Karpas-422 (cell line): ENCODE data around the gene HSP90AB1. TPM values are rescaled to one million over a fixed set of nuclear protein-coding genes. Genes with fewer than 3 reads are reported as not detected.
"Not testable (repeated sequence)": the region's sequence is repeated elsewhere in the genome, so short reads cannot be mapped to it uniquely, and the experiment has no call there.

ENCODE experiments used
- DNase-seq: peaks from one replicate; pipeline ENCODE4 v3.0.0-alpha.2; 2015
- H2AFZ ChIP-seq: fragments of 200-600 bp; sonication (generic); 2 replicates; pipeline ENCODE4 v1.6.1; 2014; ENCODE audit warnings: antibody characterized with exemption, low read length, mixed read lengths
- H3K27ac ChIP-seq: fragments of 200-600 bp; sonication (generic); 2 replicates; pipeline ENCODE4 v1.5.1; 2014; ENCODE audit warnings: mild to moderate bottlenecking, low read length, moderate library complexity
- H3K27me3 ChIP-seq: fragments of 200-600 bp; sonication (generic); 2 replicates; pipeline ENCODE4 v1.6.1; 2014; ENCODE audit warnings: low read length, mixed read lengths
- H3K36me3 ChIP-seq: fragments of 200-600 bp; sonication (generic); 2 replicates; pipeline ENCODE4 v1.6.1; 2014; ENCODE audit warnings: low read length, mixed read lengths; ENCODE audit not compliant: insufficient read depth
- H3K4me1 ChIP-seq: fragments of 200-600 bp; sonication (generic); 2 replicates; pipeline ENCODE4 v1.6.1; 2014; ENCODE audit warnings: mild to moderate bottlenecking, low read length, mixed read lengths
- H3K4me2 ChIP-seq: fragments of 200-600 bp; sonication (generic); 2 replicates; pipeline ENCODE4 v1.6.1; 2014; ENCODE audit warnings: low read length, low read depth, mild to moderate bottlenecking; ENCODE audit not compliant: poor library complexity, severe bottlenecking
- H3K4me3 ChIP-seq: fragments of 200-600 bp; sonication (generic); 2 replicates; pipeline ENCODE4 v1.5.1; 2014; ENCODE audit warnings: mild to moderate bottlenecking, antibody characterized with exemption, low read length, mixed read lengths
- H3K79me2 ChIP-seq: fragments of 200-600 bp; sonication (generic); 2 replicates; pipeline ENCODE4 v1.6.1; 2014; ENCODE audit warnings: mild to moderate bottlenecking, low read length, mixed read lengths
- H3K9ac ChIP-seq: fragments of 200-600 bp; sonication (generic); 2 replicates; pipeline ENCODE4 v1.6.0; 2014; ENCODE audit warnings: low read length
- H3K9me2 ChIP-seq: fragments of 200-600 bp; sonication (generic), shearing (Covaris generic); replicated peaks from 2 replicates; pipeline ENCODE4 v1.6.0; 2014; ENCODE audit warnings: mild to moderate bottlenecking, low read length, moderate library complexity; ENCODE audit not compliant: insufficient read depth
- H3K9me3 ChIP-seq: fragments of 300-700, 200-600 bp; sonication (generic); 2 replicates; pipeline ENCODE4 v1.6.1; 2014; ENCODE audit warnings: low read length, mixed read lengths
- H4K20me1 ChIP-seq: fragments of 200-600 bp; sonication (generic); 2 replicates; pipeline ENCODE4 v1.6.1; 2014; ENCODE audit warnings: mild to moderate bottlenecking, antibody characterized with exemption, low read length, low read depth; ENCODE audit not compliant: insufficient read depth
- total RNA-seq: library from RNA; depleted of rRNA; stranded (reverse); fragments of >200 nt; shearing (Covaris generic); gene quantifications from 2 replicates; pipeline ENCODE4 v1.2.3, GENCODE V29; 2014; ENCODE audit warnings: low replicate concordance

The HSP90AB1 gene
- total RNA-seq, 1 experiment from 2014 or later, result 474 TPM

GRCh38 chr6:44230034-44230675 is 16.7 kb upstream of the HSP90AB1 start:
- Histone ChIP-seq H3K27me3 (no peaks in the 10 kb centered on the region), H3K9ac (no peak overlapping the region), H2AFZ (no peak overlapping the region), H3K4me3 (no peak overlapping the region), H3K4me1 (peaks cover 16% of the 10 kb centered on the region), H3K36me3 (no peaks in the 10 kb centered on the region; the same call in 1 of the 2 replicates), H3K79me2 (peaks cover 24% of the 10 kb centered on the region), H3K27ac (no peak overlapping the region), H4K20me1 (no peaks in the 10 kb centered on the region), H3K4me2 (no peak overlapping the region), H3K9me3 (no peaks in the 10 kb centered on the region), H3K9me2 (no peaks in the 10 kb centered on the region)
- DNase-seq, result no peak

GRCh38 chr6:44231426-44231825 is 15.5 kb upstream of the HSP90AB1 start:
- H2AFZ ChIP-seq, H3K4me3 ChIP-seq, H3K4me1 ChIP-seq, H3K27me3 ChIP-seq, H3K9ac ChIP-seq, DNase-seq, H3K27ac ChIP-seq, H3K9me2 ChIP-seq, H3K9me3 ChIP-seq, H3K4me2 ChIP-seq, H4K20me1 ChIP-seq, H3K36me3 ChIP-seq: not testable (repeated sequence)
- H3K79me2 ChIP-seq, result peaks cover 11% of the 10 kb centered on the region

GRCh38 chr6:44232676-44233566 is 14.0 kb upstream of the HSP90AB1 start:
- Histone ChIP-seq H3K27ac (no peak overlapping the region), H4K20me1 (no peaks in the 10 kb centered on the region), H2AFZ (no peak overlapping the region), H3K36me3 (no peaks in the 10 kb centered on the region; the same call in 1 of the 2 replicates), H3K79me2 (peaks cover 3% of the 10 kb centered on the region; the same call in 1 of the 2 replicates), H3K4me1 (peaks cover 9% of the 10 kb centered on the region), H3K27me3 (no peaks in the 10 kb centered on the region), H3K9ac (no peak overlapping the region), H3K9me2 (no peaks in the 10 kb centered on the region), H3K4me3 (no peak overlapping the region), H3K4me2 (no peak overlapping the region), H3K9me3 (no peaks in the 10 kb centered on the region)
- no peak for DNase-seq

- no peak overlapping the region for H3K4me3 ChIP-seq
- H3K27me3 ChIP-seq, result no peaks in the 10 kb centered on the region
- H4K20me1 ChIP-seq, result no peaks in the 10 kb centered on the region
- H3K9ac ChIP-seq, result no peak overlapping the region
- no peak overlapping the region for H3K4me2 ChIP-seq
- DNase-seq, result no peak
- H3K27ac ChIP-seq, result no peak overlapping the region
- no peak overlapping the region for H2AFZ ChIP-seq
- no peaks in the 10 kb centered on the region for H3K9me2 ChIP-seq
- H3K9me3 ChIP-seq, result no peaks in the 10 kb centered on the region
- H3K36me3 ChIP-seq, result no peaks in the 10 kb centered on the region; the same call in none of the 2 replicates
- no peaks in the 10 kb centered on the region for H3K79me2 ChIP-seq
- peaks cover 16% of the 10 kb centered on the region for H3K4me1 ChIP-seq
These were observed 13.3 kb upstream of the HSP90AB1 start for GRCh38 chr6:44233567-44234100.

GRCh38 chr6:44234101-44235025 is 12.5 kb upstream of the HSP90AB1 start:
- Histone ChIP-seq H3K4me3 (no peak overlapping the region), H3K9me2 (no peaks in the 10 kb centered on the region), H3K27ac (no peak overlapping the region), H2AFZ (no peak overlapping the region), H3K36me3 (no peaks in the 10 kb centered on the region; the same call in 1 of the 2 replicates), H3K4me1 (peaks cover 16% of the 10 kb centered on the region), H3K9me3 (no peaks in the 10 kb centered on the region), H3K79me2 (no peaks in the 10 kb centered on the region), H3K9ac (no peak overlapping the region), H3K27me3 (no peaks in the 10 kb centered on the region), H4K20me1 (no peaks in the 10 kb centered on the region), H3K4me2 (no peak overlapping the region)
- DNase-seq, result peak; percentile 70

GRCh38 chr6:44235269-44235668 is 11.6 kb upstream of the HSP90AB1 start:
- no peak overlapping the region for H3K27ac ChIP-seq
- H2AFZ ChIP-seq, result no peak overlapping the region
- H3K79me2 ChIP-seq, result no peaks in the 10 kb centered on the region
- H3K4me3 ChIP-seq, result no peak overlapping the region
- H3K9me2 ChIP-seq, result no peaks in the 10 kb centered on the region
- H3K4me2 ChIP-seq, result no peak overlapping the region
- H3K9me3 ChIP-seq, result no peaks in the 10 kb centered on the region
- no peaks in the 10 kb centered on the region for H3K27me3 ChIP-seq
- H4K20me1 ChIP-seq, result no peaks in the 10 kb centered on the region
- H3K9ac ChIP-seq, result no peak overlapping the region
- H3K4me1 ChIP-seq, result peaks cover 16% of the 10 kb centered on the region
- no peak for DNase-seq
- H3K36me3 ChIP-seq, result no peaks in the 10 kb centered on the region; the same call in 1 of the 2 replicates

GRCh38 chr6:44235891-44236516 is 10.9 kb upstream of the HSP90AB1 start:
- Histone ChIP-seq H3K36me3 (no peaks in the 10 kb centered on the region; the same call in 1 of the 2 replicates), H4K20me1 (no peaks in the 10 kb centered on the region), H3K4me3 (no peak overlapping the region), H3K4me2 (no peak overlapping the region), H3K9me3 (no peaks in the 10 kb centered on the region), H3K9ac (no peak overlapping the region), H3K27me3 (no peaks in the 10 kb centered on the region), H2AFZ (no peak overlapping the region), H3K27ac (no peak overlapping the region), H3K9me2 (no peaks in the 10 kb centered on the region), H3K79me2 (no peaks in the 10 kb centered on the region), H3K4me1 (peaks cover 16% of the 10 kb centered on the region)
- DNase-seq, result no peak
